Measurements from ENCODE around the gene EFEMP1.
A peak's percentile ranks its signal among the peaks of the same experiment; 100 is the strongest.

The EFEMP1 gene

DNA sequence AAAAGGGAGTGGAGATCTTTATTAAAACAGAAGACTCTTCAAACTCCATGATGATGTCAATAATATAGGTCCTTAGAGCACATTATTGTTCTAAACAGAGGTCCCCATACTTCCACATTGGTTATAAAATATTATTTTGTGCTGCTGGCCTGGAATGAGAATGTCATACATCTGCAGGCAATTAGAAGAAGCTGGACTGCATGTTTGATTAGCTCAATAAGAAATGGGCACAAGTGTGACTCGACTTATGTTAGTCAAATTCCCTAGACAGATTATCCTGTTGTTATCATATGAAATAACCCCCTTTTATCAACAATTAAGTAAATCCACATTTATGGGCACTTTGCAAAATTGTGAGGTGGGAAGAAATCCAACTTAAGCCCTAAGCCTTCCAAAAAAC, 8.8 kb downstream of the EFEMP1 start:
- TF ChIP-seq, protein P1, sequence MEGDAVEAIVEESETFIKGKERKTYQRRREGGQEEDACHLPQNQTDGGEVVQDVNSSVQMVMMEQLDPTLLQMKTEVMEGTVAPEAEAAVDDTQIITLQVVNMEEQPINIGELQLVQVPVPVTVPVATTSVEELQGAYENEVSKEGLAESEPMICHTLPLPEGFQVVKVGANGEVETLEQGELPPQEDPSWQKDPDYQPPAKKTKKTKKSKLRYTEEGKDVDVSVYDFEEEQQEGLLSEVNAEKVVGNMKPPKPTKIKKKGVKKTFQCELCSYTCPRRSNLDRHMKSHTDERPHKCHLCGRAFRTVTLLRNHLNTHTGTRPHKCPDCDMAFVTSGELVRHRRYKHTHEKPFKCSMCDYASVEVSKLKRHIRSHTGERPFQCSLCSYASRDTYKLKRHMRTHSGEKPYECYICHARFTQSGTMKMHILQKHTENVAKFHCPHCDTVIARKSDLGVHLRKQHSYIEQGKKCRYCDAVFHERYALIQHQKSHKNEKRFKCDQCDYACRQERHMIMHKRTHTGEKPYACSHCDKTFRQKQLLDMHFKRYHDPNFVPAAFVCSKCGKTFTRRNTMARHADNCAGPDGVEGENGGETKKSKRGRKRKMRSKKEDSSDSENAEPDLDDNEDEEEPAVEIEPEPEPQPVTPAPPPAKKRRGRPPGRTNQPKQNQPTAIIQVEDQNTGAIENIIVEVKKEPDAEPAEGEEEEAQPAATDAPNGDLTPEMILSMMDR (IDR thresholded peaks at IDR 0.05; ENCODE audit: low read length, missing control alignments), result no peak
- H3K4me3 ChIP-seq (replicated peaks; ENCODE audit: low read depth, low read length), result peak overlapping the region; percentile 43
- DNase-seq (ENCODE audit: low read depth), result no peak

DNA sequence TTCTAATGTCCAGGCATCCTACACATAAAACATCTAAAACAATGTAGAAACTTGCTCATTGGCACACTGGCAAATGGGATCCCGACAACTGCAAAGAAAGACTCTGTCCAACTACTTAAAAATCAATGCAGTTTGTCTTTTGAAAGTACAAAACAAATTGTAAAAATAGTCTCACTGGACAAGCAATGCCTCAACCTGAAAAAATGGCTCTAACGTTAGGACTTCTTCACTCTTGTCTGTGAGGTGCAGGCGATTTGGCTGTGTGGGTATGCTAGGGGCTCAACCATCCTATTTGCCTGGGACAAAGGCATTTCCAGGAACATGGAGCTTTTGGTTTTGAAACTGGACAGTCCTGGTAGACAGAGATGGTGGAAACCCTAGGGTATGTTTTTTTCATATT, 10.7 kb downstream of the EFEMP1 start:
- H3K4me3 ChIP-seq (replicated peaks; ENCODE audit: low read depth, low read length), result no peak overlapping the region
- DNase-seq (ENCODE audit: low read depth), result no peak
- TF ChIP-seq, protein P1 (IDR thresholded peaks at IDR 0.05; ENCODE audit: low read length, missing control alignments), result no peak

DNA sequence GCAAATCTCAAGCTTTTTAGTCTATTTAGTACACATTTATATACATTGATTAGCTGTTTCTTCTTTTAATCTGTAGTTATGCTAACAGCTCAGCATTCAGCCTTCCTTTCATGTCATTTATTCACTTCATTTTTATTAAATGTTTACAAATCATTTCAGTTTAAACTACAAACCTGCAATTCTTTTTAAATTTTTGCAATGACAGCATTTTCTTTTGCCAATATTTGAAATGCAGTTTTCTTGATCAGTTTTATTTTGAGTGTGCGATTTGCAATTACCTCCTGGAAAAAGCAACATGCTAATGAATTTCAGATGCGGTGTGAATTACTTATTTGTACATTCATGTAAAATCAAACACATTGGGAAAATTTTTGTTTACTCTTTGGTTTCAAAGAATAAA, 13.5 kb downstream of the EFEMP1 start:
- no peak overlapping the region for H3K4me3 ChIP-seq (replicated peaks; ENCODE audit: low read depth, low read length)
- DNase-seq (ENCODE audit: low read depth), result no peak
- TF ChIP-seq, protein P1 (IDR thresholded peaks at IDR 0.05; ENCODE audit: low read length, missing control alignments), result no peak

- TF ChIP-seq, protein P1 (IDR thresholded peaks at IDR 0.05; ENCODE audit: low read length, missing control alignments), result no peak
- H3K4me3 ChIP-seq (replicated peaks; ENCODE audit: low read depth, low read length), result no peak overlapping the region
Observed at GRCh38 chr2:55907686-55908085, 15.9 kb downstream of the EFEMP1 start.

DNA sequence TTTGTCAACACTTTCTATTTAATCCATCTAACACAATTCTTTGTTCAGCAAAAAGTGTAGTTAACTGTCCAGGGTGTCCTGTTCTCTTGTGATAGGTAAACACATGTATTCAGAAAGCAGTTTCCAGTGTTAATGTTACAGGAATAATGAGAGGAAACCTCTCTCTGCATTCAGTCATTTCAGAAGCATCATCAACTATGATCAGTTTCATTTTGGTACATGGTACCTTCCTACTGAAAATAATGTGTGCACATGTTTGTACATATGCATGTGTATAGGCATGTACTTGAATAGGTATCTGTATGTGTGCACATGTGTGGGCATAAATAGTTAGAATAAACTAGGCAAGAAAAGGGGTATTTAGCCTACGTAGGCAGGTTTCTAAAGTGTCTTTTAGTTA, 16.6 kb downstream of the EFEMP1 start:
- no peak overlapping the region for H3K4me3 ChIP-seq (replicated peaks; ENCODE audit: low read depth, low read length)
- TF ChIP-seq, protein P1 (IDR thresholded peaks at IDR 0.05; ENCODE audit: low read length, missing control alignments), result no peak
- DNase-seq (ENCODE audit: low read depth), result no peak

More at GRCh38 chr2:55907686-55908085, 15.9 kb downstream of the EFEMP1 start:
- no peak for DNase-seq (ENCODE audit: low read depth)

DNA sequence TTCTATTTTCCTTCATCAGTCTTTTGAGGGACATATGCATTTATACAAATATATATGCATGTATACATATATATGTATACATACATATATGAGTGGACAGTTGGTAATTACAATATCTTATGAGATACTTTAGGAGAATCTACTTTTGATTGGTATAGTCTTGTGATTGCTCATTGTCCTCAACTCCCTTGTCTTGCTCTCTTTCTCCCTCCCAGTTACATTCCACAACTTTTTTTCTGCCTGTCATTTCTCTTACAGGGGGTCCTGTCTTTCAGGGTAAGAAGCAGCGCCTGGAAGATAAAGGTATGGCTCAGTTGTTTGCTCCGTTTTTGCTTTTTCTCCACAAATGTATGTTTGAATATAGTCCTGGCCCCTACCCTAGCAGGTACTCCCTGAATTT, 19.9 kb downstream of the EFEMP1 start:
- no peak for DNase-seq (ENCODE audit: low read depth)
- H3K4me3 ChIP-seq (replicated peaks; ENCODE audit: low read depth, low read length), result no peak overlapping the region
- TF ChIP-seq, protein P1 (IDR thresholded peaks at IDR 0.05; ENCODE audit: low read length, missing control alignments), result no peak

- DNase-seq (ENCODE audit: low read depth), result no peak
- TF ChIP-seq, protein P1 (IDR thresholded peaks at IDR 0.05; ENCODE audit: low read length, missing control alignments), result no peak
- no peak overlapping the region for H3K4me3 ChIP-seq (replicated peaks; ENCODE audit: low read depth, low read length)
Observed at GRCh38 chr2:55902971-55903370, 20.6 kb downstream of the EFEMP1 start.
